SU-DHL-6 (cell line): ENCODE results near the gene LSR.

ENCODE experiments used
- H2AFZ ChIP-seq: fragments of 200-600 bp; sonication (generic); 2 replicates; pipeline ENCODE4 v1.6.1; 2014; ENCODE audit warnings: low read depth, mild to moderate bottlenecking, moderate library complexity, mixed read lengths, antibody characterized with exemption, low read length; ENCODE audit not compliant: severe bottlenecking
- H3F3A ChIP-seq: fragments of 200-600 bp; shearing (Covaris generic); 2 replicates; pipeline ENCODE4 v1.6.0; 2016; ENCODE audit warnings: antibody characterized with exemption, mild to moderate bottlenecking; ENCODE audit not compliant: insufficient read depth
- H3K27ac ChIP-seq: fragments of 200-600 bp; sonication (generic); 2 replicates; pipeline ENCODE4 v1.5.1; 2016; ENCODE audit warnings: low read depth, mild to moderate bottlenecking, low read length, moderate library complexity, mixed read lengths
- H3K27me3 ChIP-seq: fragments of 200-600 bp; sonication (generic), shearing (Covaris generic); 2 replicates; pipeline ENCODE4 v1.6.0; 2014; ENCODE audit warnings: mild to moderate bottlenecking, low read length
- H3K36me3 ChIP-seq: fragments of 200-600 bp; sonication (generic); 2 replicates; pipeline ENCODE4 v1.6.1; 2014; ENCODE audit warnings: mild to moderate bottlenecking, low read length, mixed read lengths
- H3K4me2 ChIP-seq: fragments of 300-600, 200-600 bp; shearing (Covaris generic), sonication (generic); 2 replicates; pipeline ENCODE4 v1.6.0; 2014; ENCODE audit warnings: low read length, low read depth, mild to moderate bottlenecking; ENCODE audit not compliant: poor library complexity, severe bottlenecking
- H3K4me3 ChIP-seq: fragments of 200-600 bp; sonication (generic); 2 replicates; pipeline ENCODE4 v1.5.1; 2014; ENCODE audit warnings: antibody characterized with exemption, low read length, mild to moderate bottlenecking, mixed read lengths; ENCODE audit not compliant: insufficient read depth, poor library complexity, severe bottlenecking
- H3K79me2 ChIP-seq: fragments of 200-600 bp; sonication (generic); 2 replicates; pipeline ENCODE4 v1.6.1; 2014; ENCODE audit warnings: mild to moderate bottlenecking, low read length, moderate library complexity; ENCODE audit not compliant: insufficient read depth
- H3K9ac ChIP-seq: fragments of 200-600 bp; sonication (generic); 2 replicates; pipeline ENCODE4 v1.7.0; 2014; ENCODE audit warnings: mild to moderate bottlenecking, low read length
- H3K9me2 ChIP-seq: fragments of 200-600 bp; sonication (generic); replicated peaks from 2 replicates; pipeline ENCODE4 v1.6.1; 2014; ENCODE audit warnings: low read length; ENCODE audit not compliant: insufficient read depth
- H3K9me3 ChIP-seq: fragments of 200-600 bp; sonication (generic); 2 replicates; pipeline ENCODE4 v1.6.1; 2014; ENCODE audit warnings: low read length, mixed read lengths; ENCODE audit not compliant: insufficient read depth
- H4K20me1 ChIP-seq: fragments of 200-600 bp; sonication (generic); 2 replicates; pipeline ENCODE4 v1.6.1; 2014; ENCODE audit warnings: low read depth, mild to moderate bottlenecking, antibody characterized with exemption, low read length, moderate library complexity, mixed read lengths
- CTCF ChIP-seq: fragments of 200-600 bp; sonication (generic); IDR thresholded peaks from one replicate; pipeline ENCODE4 v1.5.1; 2017; ENCODE audit warnings: antibody characterized with exemption, mild to moderate bottlenecking, low read length, moderate library complexity; ENCODE audit not compliant: insufficient read depth, poor library complexity, severe bottlenecking
- EZH2phosphoT487 ChIP-seq: fragments of 200-600 bp; sonication (generic), shearing (Covaris generic); conservative IDR thresholded peaks from 2 replicates; pipeline ENCODE4 v1.6.1; 2018; ENCODE audit warnings: mild to moderate bottlenecking, antibody characterized with exemption, low read length, moderate library complexity, mixed read lengths

The LSR gene

GRCh38 chr19:35278578-35279284 lies 29.9 kb downstream of the LSR start:
- Histone ChIP-seq H2AFZ (no peak overlapping the region), H3K27me3 (no peaks in the 10 kb centered on the region), H3K4me2 (no peak overlapping the region), H3F3A (no peaks in the 10 kb centered on the region), H3K27ac (no peak overlapping the region), H3K36me3 (0 out of 2 replicates have a peak, but pooled peaks cover 3% of the 10 kb centered on the region), H3K9ac (no peak overlapping the region), H3K9me3 (no peaks in the 10 kb centered on the region), H3K79me2 (no peaks in the 10 kb centered on the region), H4K20me1 (no peaks in the 10 kb centered on the region), H3K9me2 (no peaks in the 10 kb centered on the region), H3K4me3 (no peak overlapping the region)
- TF ChIP-seq EZH2phosphoT487, result no peak
- no peak for TF ChIP-seq CTCF

- TF ChIP-seq EZH2phosphoT487, result no peak
- no peak for TF ChIP-seq CTCF
- no peaks in the 10 kb centered on the region for H3K9me2 ChIP-seq
- H3K4me3 ChIP-seq, result no peak overlapping the region
- no peaks in the 10 kb centered on the region for H3F3A ChIP-seq
- H3K9ac ChIP-seq, result no peak overlapping the region
- no peaks in the 10 kb centered on the region for H4K20me1 ChIP-seq
- H3K9me3 ChIP-seq, result no peaks in the 10 kb centered on the region
- no peaks in the 10 kb centered on the region for H3K27me3 ChIP-seq
- no peak overlapping the region for H3K27ac ChIP-seq
- no peaks in the 10 kb centered on the region for H3K79me2 ChIP-seq
- no peak overlapping the region for H3K4me2 ChIP-seq
- no peak overlapping the region for H2AFZ ChIP-seq
- 0 out of 2 replicates have a peak, but pooled peaks cover 3% of the 10 kb centered on the region for H3K36me3 ChIP-seq
Observed at GRCh38 chr19:35279374-35279773, 30.6 kb downstream of the LSR start.

GRCh38 chr19:35279985-35280821 lies 31.4 kb downstream of the LSR start:
- Histone ChIP-seq H3K9me2 (no peaks in the 10 kb centered on the region), H2AFZ (no peak overlapping the region), H3K27ac (no peak overlapping the region), H3K4me3 (no peak overlapping the region), H3F3A (no peaks in the 10 kb centered on the region), H3K4me2 (no peak overlapping the region), H4K20me1 (no peaks in the 10 kb centered on the region), H3K9me3 (no peaks in the 10 kb centered on the region), H3K27me3 (no peaks in the 10 kb centered on the region), H3K79me2 (no peaks in the 10 kb centered on the region), H3K9ac (no peak overlapping the region), H3K36me3 (0 out of 2 replicates have a peak, but pooled peaks cover 3% of the 10 kb centered on the region)
- TF ChIP-seq CTCF, result no peak
- TF ChIP-seq EZH2phosphoT487, result no peak
